Heart left ventricle (tissue), 13 donors: ENCODE data around the gene DEAF1.
A peak's percentile ranks its signal among the peaks of the same experiment; 100 is the strongest.

ENCODE experiments used
- CTCF ChIP-seq, 12 donors: fragments of 200-600 bp; sonication (generic) in 4 of 12; IDR thresholded peaks; one replicate each; pipeline versions ENCODE4 v1.5.0 to v1.8.0; 2018 to 2022; ENCODE audit warnings: antibody characterized with exemption in 12 of 12, mild to moderate bottlenecking in 5 of 12
- POLR2A ChIP-seq, 2 donors: fragments of 450-650 bp; IDR thresholded peaks; one replicate each; pipeline ENCODE4 v1.6.1; 2017; ENCODE audit warnings: antibody characterized with exemption in 2 of 2, mild to moderate bottlenecking in 2 of 2, moderate library complexity in 2 of 2
- donor health status: ischemic (EF 13 %, LVEDD 7.1; RV severe dilation, severe dysfunction).
- donor health status: DM: no; HTN: yes; CAD: no.
- donor health status: DM: no; HTN: no; CAD: no.
- donor health status: ischemic (EF 25% LVEDD 6.9; RV normal size, moderate dysfunction).
- donor health status: ischemic (EF 25% LVEDD 5.7; RV mildly dilated, moderate dysfunction).
- donor health status: ischemic (EF 35%, LVEDD 5.7; RV mildly dilated, moderate dysfunction).
- donor health status: nonischemic (EF 11% LVEDD 7.7; RV severe dilation, severe dysfunction).
- donor health status: DM: yes; HTN: yes; CAD: no.
- donor health status: PGD.
- donor health status: ischemic (EF 29% LVEDD 5.4; RV normal size, mild dysfunction).
- donor health status: nonischemic (EF 23%, LVEDD 6.1; RV moderate dilation, normal function).

- peak; percentile 52 to 80 (median 68) for TF ChIP-seq CTCF (IDR thresholded peaks at IDR 0.05)
- no peak for TF ChIP-seq POLR2A (IDR thresholded peaks at IDR 0.05)
These were observed 32.2 kb downstream of the DEAF1 start for GRCh38 chr11:662689-663274.
